ENCODE measurements around the gene ANKRD63. TPM values are rescaled to one million over a fixed set of nuclear protein-coding genes. Genes with fewer than 3 reads are reported as not detected.

Gene ANKRD63
- total RNA-seq, 1 experiment from 2014 or later: 1.2 TPM

DNA sequence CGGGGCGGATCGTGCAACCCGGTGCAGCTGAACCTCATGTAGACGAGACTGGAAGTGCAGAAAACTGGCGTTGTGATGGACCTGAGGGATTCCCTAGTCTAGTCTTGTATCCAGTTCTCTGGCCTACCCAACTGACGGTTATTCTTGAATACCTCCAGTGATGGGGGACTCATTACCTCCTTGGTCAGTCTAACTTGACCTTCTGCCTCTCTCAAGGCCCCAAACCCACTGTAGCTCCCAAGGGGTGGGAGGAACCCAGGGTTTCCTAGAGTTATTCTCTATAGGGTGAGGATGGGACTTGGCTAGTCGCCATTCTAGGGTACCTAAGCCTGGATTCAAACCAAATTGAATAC is 32.6 kb downstream of the ANKRD63 start:
- Mint-ChIP-seq H3K27me3 (ENCODE audit: low read depth) (peaks cover 38% of the 10 kb centered on the region), H3K4me3 (no peak overlapping the region), H3K27ac (no peak overlapping the region), H3K4me1 (peaks cover 25% of the 10 kb centered on the region), H3K36me3 (no peaks in the 10 kb centered on the region), H3K9me3 (no peaks in the 10 kb centered on the region)
- DNase-seq (ENCODE audit: low spot score) (peak; percentile 0), ATAC-seq (no peak)
- CTCF ChIA-PET: interaction anchor here (0.9 to 15.1 kb wide), 4 partner anchors 12 to 33 kb away, joined by 4 to 224 read pairs (median 8); partner anchors contain the start of gene PAK6
- POLR2A ChIA-PET: no interaction called here
- no peak for TF ChIP-seq MYBL2 (CRISPR knock-in tag; IDR thresholded peaks at IDR 0.05)
- TF ChIP-seq, protein P1, sequence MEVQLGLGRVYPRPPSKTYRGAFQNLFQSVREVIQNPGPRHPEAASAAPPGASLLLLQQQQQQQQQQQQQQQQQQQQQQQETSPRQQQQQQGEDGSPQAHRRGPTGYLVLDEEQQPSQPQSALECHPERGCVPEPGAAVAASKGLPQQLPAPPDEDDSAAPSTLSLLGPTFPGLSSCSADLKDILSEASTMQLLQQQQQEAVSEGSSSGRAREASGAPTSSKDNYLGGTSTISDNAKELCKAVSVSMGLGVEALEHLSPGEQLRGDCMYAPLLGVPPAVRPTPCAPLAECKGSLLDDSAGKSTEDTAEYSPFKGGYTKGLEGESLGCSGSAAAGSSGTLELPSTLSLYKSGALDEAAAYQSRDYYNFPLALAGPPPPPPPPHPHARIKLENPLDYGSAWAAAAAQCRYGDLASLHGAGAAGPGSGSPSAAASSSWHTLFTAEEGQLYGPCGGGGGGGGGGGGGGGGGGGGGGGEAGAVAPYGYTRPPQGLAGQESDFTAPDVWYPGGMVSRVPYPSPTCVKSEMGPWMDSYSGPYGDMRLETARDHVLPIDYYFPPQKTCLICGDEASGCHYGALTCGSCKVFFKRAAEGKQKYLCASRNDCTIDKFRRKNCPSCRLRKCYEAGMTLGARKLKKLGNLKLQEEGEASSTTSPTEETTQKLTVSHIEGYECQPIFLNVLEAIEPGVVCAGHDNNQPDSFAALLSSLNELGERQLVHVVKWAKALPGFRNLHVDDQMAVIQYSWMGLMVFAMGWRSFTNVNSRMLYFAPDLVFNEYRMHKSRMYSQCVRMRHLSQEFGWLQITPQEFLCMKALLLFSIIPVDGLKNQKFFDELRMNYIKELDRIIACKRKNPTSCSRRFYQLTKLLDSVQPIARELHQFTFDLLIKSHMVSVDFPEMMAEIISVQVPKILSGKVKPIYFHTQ (CRISPR knock-in tag; IDR thresholded peaks at IDR 0.05): no peak
- no peak for TF ChIP-seq NFYB (CRISPR knock-in tag; conservative IDR thresholded peaks at IDR 0.05; ENCODE audit: low read depth)
- TF ChIP-seq, protein P2, sequence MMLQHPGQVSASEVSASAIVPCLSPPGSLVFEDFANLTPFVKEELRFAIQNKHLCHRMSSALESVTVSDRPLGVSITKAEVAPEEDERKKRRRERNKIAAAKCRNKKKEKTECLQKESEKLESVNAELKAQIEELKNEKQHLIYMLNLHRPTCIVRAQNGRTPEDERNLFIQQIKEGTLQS (CRISPR knock-in tag; conservative IDR thresholded peaks at IDR 0.05): no peak
- no peak for TF ChIP-seq ZNF138 (CRISPR knock-in tag; conservative IDR thresholded peaks at IDR 0.05)
- no peak for TF ChIP-seq ZNF263 (CRISPR knock-in tag; IDR thresholded peaks at IDR 0.05; ENCODE audit: low read depth)
- no peak for TF ChIP-seq OVOL2 (CRISPR knock-in tag; IDR thresholded peaks at IDR 0.05; ENCODE audit: borderline replicate concordance)
- no peak for TF ChIP-seq GRHL2 (CRISPR knock-in tag; IDR thresholded peaks at IDR 0.05; ENCODE audit: insufficient replicate concordance, severe bottlenecking)
- TF ChIP-seq, protein P3, sequence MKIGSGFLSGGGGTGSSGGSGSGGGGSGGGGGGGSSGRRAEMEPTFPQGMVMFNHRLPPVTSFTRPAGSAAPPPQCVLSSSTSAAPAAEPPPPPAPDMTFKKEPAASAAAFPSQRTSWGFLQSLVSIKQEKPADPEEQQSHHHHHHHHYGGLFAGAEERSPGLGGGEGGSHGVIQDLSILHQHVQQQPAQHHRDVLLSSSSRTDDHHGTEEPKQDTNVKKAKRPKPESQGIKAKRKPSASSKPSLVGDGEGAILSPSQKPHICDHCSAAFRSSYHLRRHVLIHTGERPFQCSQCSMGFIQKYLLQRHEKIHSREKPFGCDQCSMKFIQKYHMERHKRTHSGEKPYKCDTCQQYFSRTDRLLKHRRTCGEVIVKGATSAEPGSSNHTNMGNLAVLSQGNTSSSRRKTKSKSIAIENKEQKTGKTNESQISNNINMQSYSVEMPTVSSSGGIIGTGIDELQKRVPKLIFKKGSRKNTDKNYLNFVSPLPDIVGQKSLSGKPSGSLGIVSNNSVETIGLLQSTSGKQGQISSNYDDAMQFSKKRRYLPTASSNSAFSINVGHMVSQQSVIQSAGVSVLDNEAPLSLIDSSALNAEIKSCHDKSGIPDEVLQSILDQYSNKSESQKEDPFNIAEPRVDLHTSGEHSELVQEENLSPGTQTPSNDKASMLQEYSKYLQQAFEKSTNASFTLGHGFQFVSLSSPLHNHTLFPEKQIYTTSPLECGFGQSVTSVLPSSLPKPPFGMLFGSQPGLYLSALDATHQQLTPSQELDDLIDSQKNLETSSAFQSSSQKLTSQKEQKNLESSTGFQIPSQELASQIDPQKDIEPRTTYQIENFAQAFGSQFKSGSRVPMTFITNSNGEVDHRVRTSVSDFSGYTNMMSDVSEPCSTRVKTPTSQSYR (CRISPR knock-in tag; IDR thresholded peaks at IDR 0.05): no peak
- TF ChIP-seq, protein P4, sequence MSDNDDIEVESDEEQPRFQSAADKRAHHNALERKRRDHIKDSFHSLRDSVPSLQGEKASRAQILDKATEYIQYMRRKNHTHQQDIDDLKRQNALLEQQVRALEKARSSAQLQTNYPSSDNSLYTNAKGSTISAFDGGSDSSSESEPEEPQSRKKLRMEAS (CRISPR knock-in tag; IDR thresholded peaks at IDR 0.05): no peak
- TF ChIP-seq HMGA2 (CRISPR knock-in tag; IDR thresholded peaks at IDR 0.05): no peak
- TF ChIP-seq ZNF219 (CRISPR knock-in tag; IDR thresholded peaks at IDR 0.05; ENCODE audit: borderline replicate concordance): no peak
- TF ChIP-seq, protein P5, sequence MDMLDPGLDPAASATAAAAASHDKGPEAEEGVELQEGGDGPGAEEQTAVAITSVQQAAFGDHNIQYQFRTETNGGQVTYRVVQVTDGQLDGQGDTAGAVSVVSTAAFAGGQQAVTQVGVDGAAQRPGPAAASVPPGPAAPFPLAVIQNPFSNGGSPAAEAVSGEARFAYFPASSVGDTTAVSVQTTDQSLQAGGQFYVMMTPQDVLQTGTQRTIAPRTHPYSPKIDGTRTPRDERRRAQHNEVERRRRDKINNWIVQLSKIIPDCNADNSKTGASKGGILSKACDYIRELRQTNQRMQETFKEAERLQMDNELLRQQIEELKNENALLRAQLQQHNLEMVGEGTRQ (CRISPR knock-in tag; IDR thresholded peaks at IDR 0.05): no peak
- no peak for TF ChIP-seq RELA (CRISPR knock-in tag; IDR thresholded peaks at IDR 0.05; ENCODE audit: borderline replicate concordance)
- no peak for TF ChIP-seq FOXK1 (CRISPR knock-in tag; IDR thresholded peaks at IDR 0.05)
- TF ChIP-seq ESRRA (CRISPR knock-in tag; IDR thresholded peaks at IDR 0.05; ENCODE audit: borderline replicate concordance): no peak
- no peak for TF ChIP-seq CBFB (CRISPR knock-in tag; IDR thresholded peaks at IDR 0.05; ENCODE audit: low read depth)
- TF ChIP-seq, protein P6, sequence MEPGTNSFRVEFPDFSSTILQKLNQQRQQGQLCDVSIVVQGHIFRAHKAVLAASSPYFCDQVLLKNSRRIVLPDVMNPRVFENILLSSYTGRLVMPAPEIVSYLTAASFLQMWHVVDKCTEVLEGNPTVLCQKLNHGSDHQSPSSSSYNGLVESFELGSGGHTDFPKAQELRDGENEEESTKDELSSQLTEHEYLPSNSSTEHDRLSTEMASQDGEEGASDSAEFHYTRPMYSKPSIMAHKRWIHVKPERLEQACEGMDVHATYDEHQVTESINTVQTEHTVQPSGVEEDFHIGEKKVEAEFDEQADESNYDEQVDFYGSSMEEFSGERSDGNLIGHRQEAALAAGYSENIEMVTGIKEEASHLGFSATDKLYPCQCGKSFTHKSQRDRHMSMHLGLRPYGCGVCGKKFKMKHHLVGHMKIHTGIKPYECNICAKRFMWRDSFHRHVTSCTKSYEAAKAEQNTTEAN (CRISPR knock-in tag; IDR thresholded peaks at IDR 0.05): no peak
